GM12878 (cell line): Measurements from ENCODE around the gene DACT3. TPM values are rescaled to one million over a fixed set of nuclear protein-coding genes. Genes with fewer than 3 reads are reported as not detected.

Experiments
- ATAC-seq: fragments of 200-7000 bp; cut with Tn5 transposase; 3 replicates; pipeline ENCODE4 v1.9.1; 2020; ENCODE audit warnings: mild to moderate bottlenecking, moderate library complexity
- BruUV-seq: library from RNA; stranded (reverse); fragments of 400-500 nt; replicated peaks from 2 replicates; lab custom pipeline; 2021; lab: Mats Ljungman, UMichigan
- CTCF ChIA-PET: fragments of 300-600 bp; sonication (Branson Sonifier 250); formaldehyde crosslinking; extraction: SDS; loops from one replicate; lab custom pipeline; 2021; ENCODE audit warnings: inconsistent platforms; lab: Yijun Ruan, JAX
- POLR2A ChIA-PET: fragments of 350-600 bp; formaldehyde crosslinking; extraction: SDS; loops from one replicate; lab custom pipeline; 2021; ENCODE audit warnings: inconsistent platforms; lab: Charles Lee
- RAD21 ChIA-PET: fragments of 300-600 bp; sonication (Branson Sonifier 250); formaldehyde crosslinking; loops from one replicate; lab custom pipeline; 2023; ENCODE audit warnings: antibody characterized with exemption; ENCODE audit not compliant: unreplicated experiment; lab: Charles Lee
- SMC1A ChIA-PET: fragments of 300-600 bp; sonication (Branson Sonifier 250); formaldehyde crosslinking; loops from one replicate; lab custom pipeline; 2023; ENCODE audit not compliant: unreplicated experiment, uncharacterized antibody; lab: Charles Lee
- DNase-seq: peaks from one replicate; pipeline ENCODE4 v3.0.0-alpha.2; 2011; ENCODE audit warnings: low read depth, low spot score
- FAIRE-seq: peaks from 3 replicates; lab custom pipeline; 2011; peaks lifted over from hg19 to GRCh38; lab: Jason Lieb, UNC
- H2AFZ ChIP-seq: 2 replicates; pipeline ENCODE4 v1.6.0; 2011; ENCODE audit warnings: low read depth, low read length, control low read depth; ENCODE audit not compliant: control insufficient read depth
- H3K27ac ChIP-seq: 2 replicates; pipeline ENCODE4 v1.5.1; 2011; ENCODE audit warnings: control low read depth; ENCODE audit not compliant: control insufficient read depth, insufficient read depth
- H3K27me3 ChIP-seq, 2 experiments: replicated peaks in 1 of 2; 2 replicates each; pipeline versions ENCODE4 v1.6.0 to v1.6.1; 2011; ENCODE audit warnings: low read length in 1 of 2; ENCODE audit not compliant: control insufficient read depth in 2 of 2, insufficient read depth in 2 of 2
- H3K36me3 ChIP-seq, 2 experiments: 2 replicates each; pipeline ENCODE4 v1.5.1; 2011; ENCODE audit warnings: low read length in 1 of 2; ENCODE audit not compliant: control insufficient read depth in 2 of 2, insufficient read depth in 2 of 2
- H3K4me1 ChIP-seq: 2 replicates; pipeline ENCODE4 v1.6.1; 2011; ENCODE audit warnings: mild to moderate bottlenecking, low read length, moderate library complexity, mixed read lengths; ENCODE audit not compliant: control insufficient read depth, insufficient read depth
- H3K4me2 ChIP-seq: 2 replicates; pipeline ENCODE4 v1.6.0; 2011; ENCODE audit warnings: control low read depth; ENCODE audit not compliant: control insufficient read depth, insufficient read depth
- H3K4me3 ChIP-seq: fragments of 200-600 bp; sonication (generic); 2 replicates; pipeline ENCODE4 v1.5.1; 2016
- H3K79me2 ChIP-seq: 2 replicates; pipeline ENCODE4 v1.6.0; 2011; ENCODE audit warnings: low read length; ENCODE audit not compliant: control insufficient read depth, insufficient read depth
- H3K9ac ChIP-seq: 2 replicates; pipeline ENCODE4 v1.8.0; 2011; ENCODE audit warnings: low read length, control low read depth, mixed read lengths; ENCODE audit not compliant: control insufficient read depth, insufficient read depth
- H3K9me3 ChIP-seq: replicated peaks from 3 replicates; pipeline ENCODE4 v1.5.1; 2011; ENCODE audit warnings: mild to moderate bottlenecking, low read length; ENCODE audit not compliant: control insufficient read depth, insufficient read depth
- H4K20me1 ChIP-seq: 2 replicates; pipeline ENCODE4 v1.6.0; 2011; ENCODE audit not compliant: control insufficient read depth, insufficient read depth
- CBFB ChIP-seq: IDR thresholded peaks from 2 replicates; pipeline ENCODE4 v1.6.1; 2016; ENCODE audit warnings: antibody characterized with exemption, low read depth
- FOXK2 ChIP-seq: fragments of 450-650 bp; IDR thresholded peaks from 2 replicates; pipeline ENCODE4 v1.6.1; 2017; ENCODE audit warnings: mild to moderate bottlenecking, moderate library complexity
- HDAC2 ChIP-seq: fragments of 200-600 bp; sonication (generic); IDR thresholded peaks from 2 replicates; pipeline ENCODE4 v1.6.1; 2017
- IKZF1 ChIP-seq: fragments of 450-650 bp; conservative IDR thresholded peaks from 2 replicates; pipeline ENCODE4 v1.6.1; 2017; ENCODE audit warnings: antibody characterized with exemption, mild to moderate bottlenecking
- KLF5 ChIP-seq: fragments of 450-650 bp; IDR thresholded peaks from 2 replicates; pipeline ENCODE4 v1.6.1; 2014; ENCODE audit warnings: mild to moderate bottlenecking; ENCODE audit not compliant: partially characterized antibody
- MEF2B ChIP-seq: fragments of 450-650 bp; IDR thresholded peaks from 2 replicates; pipeline ENCODE4 v1.6.1; 2018; ENCODE audit warnings: mild to moderate bottlenecking, moderate library complexity; ENCODE audit not compliant: partially characterized antibody, poor library complexity, severe bottlenecking
- MTA2 ChIP-seq: fragments of 450-650 bp; IDR thresholded peaks from 2 replicates; pipeline ENCODE4 v1.6.1; 2016; ENCODE audit warnings: low read depth, mild to moderate bottlenecking, moderate library complexity
- RFX5 ChIP-seq: IDR thresholded peaks from 2 replicates; pipeline ENCODE4 v1.6.1; 2011; ENCODE audit warnings: low read depth, low read length, improper control_type of control experiment
- SMARCA5 ChIP-seq: fragments of 450-650 bp; IDR thresholded peaks from 2 replicates; pipeline ENCODE4 v1.6.1; 2017; ENCODE audit warnings: mild to moderate bottlenecking
- SP1 ChIP-seq: IDR thresholded peaks from one replicate; pipeline ENCODE4 v1.6.1; 2011; ENCODE audit warnings: low read depth, low read length
- YY1 ChIP-seq: IDR thresholded peaks from 2 replicates; pipeline ENCODE4 v1.6.1; 2011; ENCODE audit warnings: low read depth, mild to moderate bottlenecking, low read length
- WGBS: methylation state at CpG from one replicate; pipeline ENCODE4 v1.1.6; 2016; ENCODE audit warnings: low lambda C conversion rate; ENCODE audit not compliant: insufficient replicate concordance, insufficient coverage; ENCODE audit errors: missing lambda C conversion rate; 5-methylcytosine and 5-hydroxymethylcytosine counted together
- in situ Hi-C: fragments of 300-500 bp; cut with MboI; formaldehyde crosslinking; loops from 9 replicates; pipeline ENCODE4 v1.14.3; 2018; ENCODE audit warnings: mixed read lengths
- intact Hi-C: fragments of 100-400 bp; cut with micrococcal nuclease; formaldehyde crosslinking; loops from one replicate; pipeline ENCODE4 v1.14.2; 2022; ENCODE audit not compliant: unreplicated experiment
- polyA plus RNA-seq, 11 experiments: library from polyadenylated mRNA; depleted of rRNA in 4 of 11; unstranded in 6 of 11; stranded (reverse) in 5 of 11; fragments of >200 nt; fragmentation: Nextera tagmentation in 4 of 11; fragmentation: Illumina TruSeq in 1 of 11; extraction: Ambion mirVana in 4 of 11; extraction: Trizol in 1 of 11; gene quantifications; 1 replicate in 1 of 11; 2 replicates in 10 of 11; pipeline versions ENCODE4 v1.2.1 to v1.2.3, GENCODE V29; 2011 to 2016; ENCODE audit warnings: inconsistent platforms in 2 of 11, missing spikeins in 2 of 11, low read depth in 1 of 11
- total RNA-seq, 4 experiments: library from RNA; depleted of rRNA in 3 of 4; stranded (reverse); fragments of >200 nt in 3 of 4; fragmentation: Illumina TruSeq in 1 of 4; extraction: Trizol in 1 of 4; gene quantifications; 2 replicates each; pipeline versions ENCODE4 v1.2.1 to v1.2.3, GENCODE V29; 2013 to 2021
- TF ChIP-seq, protein P1 (sequence below): fragments of 450-650 bp; formaldehyde crosslinking; IDR thresholded peaks from 2 replicates; pipeline ENCODE4 v1.4.0; 2022; ENCODE audit warnings: mild to moderate bottlenecking, moderate library complexity
- TF ChIP-seq, protein P2 (sequence below): IDR thresholded peaks from 2 replicates; pipeline ENCODE4 v1.6.1; 2011; ENCODE audit warnings: low read depth, low read length, improper control_type of control experiment, borderline replicate concordance

DACT3 gene
- total and polyA plus RNA-seq, 10 of the 15 experiments (the other 5 are each of a cell fraction or from before 2014, with no cell fraction given), result 0.05 to 2.5 (median 0.35) TPM; not detected in 1

- Histone ChIP-seq H4K20me1 (no peaks in the 10 kb centered on the region), H3K9ac (no peak overlapping the region), H3K36me3 (no peaks in the 10 kb centered on the region), H3K9me3 (no peaks in the 10 kb centered on the region), H2AFZ (no peak overlapping the region), H3K79me2 (no peaks in the 10 kb centered on the region), H3K27ac (no peak overlapping the region), H3K27me3 (peaks cover 0 to 3% of the 10 kb centered on the region in 2 experiments; a peak in 1 of 4 replicates), H3K4me1 (peaks cover 21% of the 10 kb centered on the region), H3K4me2 (no peak overlapping the region), H3K4me3 (no peak overlapping the region)
- intact Hi-C loops (no loop called here), in situ Hi-C loops (no loop called here)
- no TSS peak for BruUV-seq
- FAIRE-seq, result no peak
- CTCF ChIA-PET, result interaction anchor here (1.2 to 12.1 kb wide), 3 partner anchors 15 to 98 kb away, joined by 3 to 150 read pairs (median 18); partner anchors contain the start of gene DACT3
- SMC1A ChIA-PET, result interaction anchor here (1.0 to 2.6 kb wide), 6 partner anchors 9 to 30 kb away, joined by 3 to 15 read pairs (median 5); partner anchors contain the start of genes CALM3 and DACT3
- WGBS, result 66% methylated on average over 14 of the region's 14 CpGs
- RAD21 ChIA-PET, result interaction anchor here (0.9 to 2.2 kb wide), 6 partner anchors 9 to 32 kb away, joined by 3 to 9 read pairs (median 4); no protein-coding TSS in a partner anchor
- DNase-seq, result no peak
- POLR2A ChIA-PET, result interaction anchor here (1.2 to 2.7 kb wide), 2 partner anchors 9 to 25 kb away, joined by 3 to 11 read pairs; no protein-coding TSS in a partner anchor
- ATAC-seq, result no peak
- TF ChIP-seq SMARCA5 (no peak), KLF5 (no peak), FOXK2 (no peak), YY1 (no peak), SP1 (no peak), CBFB (no peak), MEF2B (no peak), MTA2 (no peak), HDAC2 (no peak), RFX5 (no peak), IKZF1 (no peak)
- TF ChIP-seq, protein P1, sequence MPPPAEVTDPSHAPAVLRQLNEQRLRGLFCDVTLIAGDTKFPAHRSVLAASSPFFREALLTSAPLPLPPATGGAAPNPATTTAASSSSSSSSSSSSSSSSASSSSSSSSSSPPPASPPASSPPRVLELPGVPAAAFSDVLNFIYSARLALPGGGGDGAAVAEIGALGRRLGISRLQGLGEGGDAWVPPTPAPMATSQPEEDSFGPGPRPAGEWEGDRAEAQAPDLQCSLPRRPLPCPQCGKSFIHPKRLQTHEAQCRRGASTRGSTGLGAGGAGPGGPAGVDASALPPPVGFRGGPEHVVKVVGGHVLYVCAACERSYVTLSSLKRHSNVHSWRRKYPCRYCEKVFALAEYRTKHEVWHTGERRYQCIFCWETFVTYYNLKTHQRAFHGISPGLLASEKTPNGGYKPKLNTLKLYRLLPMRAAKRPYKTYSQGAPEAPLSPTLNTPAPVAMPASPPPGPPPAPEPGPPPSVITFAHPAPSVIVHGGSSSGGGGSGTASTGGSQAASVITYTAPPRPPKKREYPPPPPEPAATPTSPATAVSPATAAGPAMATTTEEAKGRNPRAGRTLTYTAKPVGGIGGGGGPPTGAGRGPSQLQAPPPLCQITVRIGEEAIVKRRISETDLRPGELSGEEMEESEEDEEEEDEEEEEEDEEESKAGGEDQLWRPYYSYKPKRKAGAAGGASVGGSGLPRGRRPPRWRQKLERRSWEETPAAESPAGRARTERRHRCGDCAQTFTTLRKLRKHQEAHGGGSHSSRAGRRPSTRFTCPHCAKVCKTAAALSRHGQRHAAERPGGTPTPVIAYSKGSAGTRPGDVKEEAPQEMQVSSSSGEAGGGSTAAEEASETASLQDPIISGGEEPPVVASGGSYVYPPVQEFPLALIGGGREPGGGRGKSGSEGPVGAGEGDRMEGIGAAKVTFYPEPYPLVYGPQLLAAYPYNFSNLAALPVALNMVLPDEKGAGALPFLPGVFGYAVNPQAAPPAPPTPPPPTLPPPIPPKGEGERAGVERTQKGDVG (CRISPR knock-in tag), result no peak
- TF ChIP-seq, protein P2, sequence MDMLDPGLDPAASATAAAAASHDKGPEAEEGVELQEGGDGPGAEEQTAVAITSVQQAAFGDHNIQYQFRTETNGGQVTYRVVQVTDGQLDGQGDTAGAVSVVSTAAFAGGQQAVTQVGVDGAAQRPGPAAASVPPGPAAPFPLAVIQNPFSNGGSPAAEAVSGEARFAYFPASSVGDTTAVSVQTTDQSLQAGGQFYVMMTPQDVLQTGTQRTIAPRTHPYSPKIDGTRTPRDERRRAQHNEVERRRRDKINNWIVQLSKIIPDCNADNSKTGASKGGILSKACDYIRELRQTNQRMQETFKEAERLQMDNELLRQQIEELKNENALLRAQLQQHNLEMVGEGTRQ, result no peak
Measured at GRCh38 chr19:46630586-46631205, 30.3 kb downstream of the DACT3 start.
